ENCODE data around the gene EVL. TPM values are rescaled to one million over a fixed set of nuclear protein-coding genes. Genes with fewer than 3 reads are reported as not detected.

The EVL gene
- total and polyA plus RNA-seq, 10 of the 15 experiments (the other 5 are each of a cell fraction or from before 2014, with no cell fraction given): 11.9 to 341 (median 89.8) TPM

GRCh38 chr14:100078997-100079725, 13.9 kb downstream of the EVL start (continued):
- no peak for TF ChIP-seq ZNF687 (IDR thresholded peaks at IDR 0.05)
- TF ChIP-seq TCF12 (IDR thresholded peaks at IDR 0.05; ENCODE audit: low read depth, low read length): 0 out of 2 replicates have a peak, but pooled peaks have one; percentile 44
- TF ChIP-seq, protein P1, sequence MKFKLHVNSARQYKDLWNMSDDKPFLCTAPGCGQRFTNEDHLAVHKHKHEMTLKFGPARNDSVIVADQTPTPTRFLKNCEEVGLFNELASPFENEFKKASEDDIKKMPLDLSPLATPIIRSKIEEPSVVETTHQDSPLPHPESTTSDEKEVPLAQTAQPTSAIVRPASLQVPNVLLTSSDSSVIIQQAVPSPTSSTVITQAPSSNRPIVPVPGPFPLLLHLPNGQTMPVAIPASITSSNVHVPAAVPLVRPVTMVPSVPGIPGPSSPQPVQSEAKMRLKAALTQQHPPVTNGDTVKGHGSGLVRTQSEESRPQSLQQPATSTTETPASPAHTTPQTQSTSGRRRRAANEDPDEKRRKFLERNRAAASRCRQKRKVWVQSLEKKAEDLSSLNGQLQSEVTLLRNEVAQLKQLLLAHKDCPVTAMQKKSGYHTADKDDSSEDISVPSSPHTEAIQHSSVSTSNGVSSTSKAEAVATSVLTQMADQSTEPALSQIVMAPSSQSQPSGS (IDR thresholded peaks at IDR 0.05; ENCODE audit: low read length): 0 out of 2 replicates have a peak, but pooled peaks have one; percentile 40
- no peak for TF ChIP-seq SUPT20H (IDR thresholded peaks at IDR 0.05; ENCODE audit: borderline replicate concordance, control insufficient read depth, low read depth, low read length)
- TF ChIP-seq ZNF24 (IDR thresholded peaks at IDR 0.05): no peak
- TF ChIP-seq POLR2A (IDR thresholded peaks at IDR 0.05; ENCODE audit: low read depth, low read length): peak; percentile 21; the same call in 1 of the 2 replicates
- TF ChIP-seq RBBP5 (conservative IDR thresholded peaks at IDR 0.05): no peak
- no peak for TF ChIP-seq SMAD1 (IDR thresholded peaks at IDR 0.05; ENCODE audit: low read depth, partially characterized antibody)
- TF ChIP-seq SPI1 (IDR thresholded peaks at IDR 0.05; ENCODE audit: borderline replicate concordance, insufficient read depth, low read depth, low read length): no peak
- no peak for TF ChIP-seq SMC3 (IDR thresholded peaks at IDR 0.05; ENCODE audit: borderline replicate concordance, low read length)
- no peak for TF ChIP-seq POLR2AphosphoS5 (IDR thresholded peaks at IDR 0.05; ENCODE audit: low read length)
- TF ChIP-seq STAT3 (IDR thresholded peaks at IDR 0.05; ENCODE audit: low read depth, low read length): no peak
- TF ChIP-seq, protein P2, sequence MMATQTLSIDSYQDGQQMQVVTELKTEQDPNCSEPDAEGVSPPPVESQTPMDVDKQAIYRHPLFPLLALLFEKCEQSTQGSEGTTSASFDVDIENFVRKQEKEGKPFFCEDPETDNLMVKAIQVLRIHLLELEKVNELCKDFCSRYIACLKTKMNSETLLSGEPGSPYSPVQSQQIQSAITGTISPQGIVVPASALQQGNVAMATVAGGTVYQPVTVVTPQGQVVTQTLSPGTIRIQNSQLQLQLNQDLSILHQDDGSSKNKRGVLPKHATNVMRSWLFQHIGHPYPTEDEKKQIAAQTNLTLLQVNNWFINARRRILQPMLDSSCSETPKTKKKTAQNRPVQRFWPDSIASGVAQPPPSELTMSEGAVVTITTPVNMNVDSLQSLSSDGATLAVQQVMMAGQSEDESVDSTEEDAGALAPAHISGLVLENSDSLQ (IDR thresholded peaks at IDR 0.05): peak; percentile 25; the same call in 1 of the 2 replicates
- TF ChIP-seq E2F4 (IDR thresholded peaks at IDR 0.05; ENCODE audit: low read depth, low read length): no peak
- TF ChIP-seq ZSCAN29 (IDR thresholded peaks at IDR 0.05): no peak
- no peak for TF ChIP-seq KLF5 (IDR thresholded peaks at IDR 0.05; ENCODE audit: partially characterized antibody)
- TF ChIP-seq, protein P3, sequence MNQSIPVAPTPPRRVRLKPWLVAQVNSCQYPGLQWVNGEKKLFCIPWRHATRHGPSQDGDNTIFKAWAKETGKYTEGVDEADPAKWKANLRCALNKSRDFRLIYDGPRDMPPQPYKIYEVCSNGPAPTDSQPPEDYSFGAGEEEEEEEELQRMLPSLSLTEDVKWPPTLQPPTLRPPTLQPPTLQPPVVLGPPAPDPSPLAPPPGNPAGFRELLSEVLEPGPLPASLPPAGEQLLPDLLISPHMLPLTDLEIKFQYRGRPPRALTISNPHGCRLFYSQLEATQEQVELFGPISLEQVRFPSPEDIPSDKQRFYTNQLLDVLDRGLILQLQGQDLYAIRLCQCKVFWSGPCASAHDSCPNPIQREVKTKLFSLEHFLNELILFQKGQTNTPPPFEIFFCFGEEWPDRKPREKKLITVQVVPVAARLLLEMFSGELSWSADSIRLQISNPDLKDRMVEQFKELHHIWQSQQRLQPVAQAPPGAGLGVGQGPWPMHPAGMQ (IDR thresholded peaks at IDR 0.05; ENCODE audit: borderline replicate concordance): no peak

All from GM12878 (cell line).